NCI-H82 treated with DMSO at 0.1 percent for 48 hours (cell line): ENCODE results near the gene PAX9.
A peak's percentile ranks its signal among the peaks of the same experiment; 100 is the strongest.

Source experiments
- DNase-seq: peaks from one replicate; lab custom pipeline; 2025; ENCODE audit not compliant: unreplicated experiment; lab: John Stamatoyannopoulos, UW

PAX9 gene

DNA sequence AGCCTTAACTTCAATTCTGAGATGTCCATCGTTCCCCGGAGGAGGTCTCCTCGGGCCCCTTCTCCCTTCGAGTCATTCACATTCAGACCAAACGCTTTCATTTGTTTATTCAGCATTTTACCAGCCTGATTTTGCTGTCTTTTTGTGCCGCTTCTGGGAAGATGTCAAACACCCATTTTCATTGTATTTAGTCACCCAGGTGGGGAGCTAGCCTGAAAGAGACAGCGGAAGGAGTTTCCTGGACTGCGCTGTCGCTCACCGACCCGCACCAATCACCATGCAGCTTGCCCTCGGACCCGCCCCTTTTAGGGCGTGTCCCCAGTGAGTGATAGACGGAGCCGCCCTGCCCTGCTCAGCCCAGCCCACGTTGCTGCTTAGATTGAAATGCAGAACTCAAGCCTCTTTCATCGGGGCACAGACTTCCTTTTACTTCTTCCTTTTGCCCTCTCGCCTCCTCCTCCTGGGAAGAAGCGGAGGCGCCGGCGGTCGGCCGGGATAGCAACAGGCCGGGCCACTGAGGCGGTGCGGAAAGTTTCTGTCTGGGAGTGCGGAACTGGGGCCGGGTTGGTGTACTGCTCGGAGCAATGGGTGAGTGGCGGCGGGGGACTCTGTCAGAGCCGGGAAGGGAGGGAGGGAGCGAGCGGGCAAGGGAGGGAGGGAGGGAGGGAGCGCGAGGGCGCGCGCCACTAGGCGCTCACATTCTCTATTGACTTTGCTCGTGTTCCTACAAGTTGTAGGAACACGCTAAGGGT is at the start of gene PAX9:
Gene PAX9 (plus strand): TSS at position 355 of the 752 bp plus-strand sequence. CDS start 230 bp downstream, at position 585.
- DNase-seq: peak; percentile 2

- no peak for DNase-seq
Measured at GRCh38 chr14:36617824-36618223, 43.8 kb upstream of the PAX9 start.

- DNase-seq: no peak
Measured at GRCh38 chr14:36618641-36619040, 43.0 kb upstream of the PAX9 start.

DNA sequence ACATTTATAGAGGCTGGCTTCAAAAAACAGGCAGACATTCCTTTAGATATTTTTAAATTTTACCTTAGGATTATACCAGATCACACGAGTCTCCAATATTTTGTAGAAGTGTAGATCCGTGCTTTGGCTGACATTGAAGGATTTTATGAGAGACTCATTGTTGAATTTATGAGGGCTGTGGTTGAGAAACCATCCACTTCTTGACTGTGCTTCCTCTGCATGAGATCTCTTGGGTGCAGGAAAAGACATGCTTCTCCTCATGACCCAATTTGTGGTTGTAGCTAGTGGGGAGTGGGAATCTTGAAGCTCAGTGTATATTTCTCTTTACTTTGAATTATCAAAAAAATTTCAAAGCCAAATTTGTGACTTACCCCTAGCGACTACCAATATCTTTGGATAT is 42.5 kb upstream of the PAX9 start:
- DNase-seq: no peak

- no peak for DNase-seq
Measured at GRCh38 chr14:36619853-36620252, 41.8 kb upstream of the PAX9 start.

- DNase-seq: no peak
Measured at GRCh38 chr14:36625014-36625413, 36.6 kb upstream of the PAX9 start.

GRCh38 chr14:36625436-36625835 is 36.2 kb upstream of the PAX9 start:
- DNase-seq: no peak

DNA sequence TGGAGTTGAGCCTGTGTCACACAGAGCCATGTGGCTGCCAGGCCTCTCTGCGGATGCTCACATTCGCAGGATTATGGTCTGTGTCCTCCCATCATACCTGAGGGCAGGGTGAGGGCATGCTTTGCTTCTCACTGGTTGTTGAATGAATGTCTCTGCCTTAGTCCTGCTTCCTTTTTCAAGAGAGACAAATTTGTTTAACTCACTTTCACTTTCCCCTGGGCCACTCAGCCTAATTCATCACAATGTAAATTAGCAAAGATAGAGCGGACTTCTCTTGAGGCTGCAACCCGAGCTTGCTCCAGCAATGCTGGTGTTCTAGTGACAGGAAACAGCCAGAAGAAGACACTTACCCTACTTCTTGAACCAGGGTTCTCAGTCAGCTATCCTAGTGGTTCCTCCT is 35.5 kb upstream of the PAX9 start:
- DNase-seq: no peak

DNA sequence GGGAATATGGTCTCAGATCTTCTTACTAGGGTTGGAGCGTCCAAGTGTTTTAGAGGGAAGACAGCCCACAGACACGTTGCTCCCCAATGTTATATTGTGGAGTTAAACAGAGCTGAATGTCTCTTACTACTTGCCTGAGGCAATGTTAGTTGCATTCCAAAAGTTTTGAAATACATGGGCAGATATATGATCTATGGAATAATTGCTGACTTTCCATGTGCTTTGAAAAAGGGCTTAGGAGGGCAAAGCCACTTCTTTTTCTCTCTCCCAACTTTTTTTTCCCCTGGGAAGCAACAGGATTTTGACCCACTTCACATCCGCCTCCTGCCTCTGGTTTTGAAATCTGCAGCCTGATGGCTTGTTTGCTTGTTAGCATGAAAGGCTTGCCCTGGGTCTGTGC is 33.7 kb upstream of the PAX9 start:
- DNase-seq: no peak

- DNase-seq: no peak
Measured at GRCh38 chr14:36633580-36633979, 28.1 kb upstream of the PAX9 start.

DNA sequence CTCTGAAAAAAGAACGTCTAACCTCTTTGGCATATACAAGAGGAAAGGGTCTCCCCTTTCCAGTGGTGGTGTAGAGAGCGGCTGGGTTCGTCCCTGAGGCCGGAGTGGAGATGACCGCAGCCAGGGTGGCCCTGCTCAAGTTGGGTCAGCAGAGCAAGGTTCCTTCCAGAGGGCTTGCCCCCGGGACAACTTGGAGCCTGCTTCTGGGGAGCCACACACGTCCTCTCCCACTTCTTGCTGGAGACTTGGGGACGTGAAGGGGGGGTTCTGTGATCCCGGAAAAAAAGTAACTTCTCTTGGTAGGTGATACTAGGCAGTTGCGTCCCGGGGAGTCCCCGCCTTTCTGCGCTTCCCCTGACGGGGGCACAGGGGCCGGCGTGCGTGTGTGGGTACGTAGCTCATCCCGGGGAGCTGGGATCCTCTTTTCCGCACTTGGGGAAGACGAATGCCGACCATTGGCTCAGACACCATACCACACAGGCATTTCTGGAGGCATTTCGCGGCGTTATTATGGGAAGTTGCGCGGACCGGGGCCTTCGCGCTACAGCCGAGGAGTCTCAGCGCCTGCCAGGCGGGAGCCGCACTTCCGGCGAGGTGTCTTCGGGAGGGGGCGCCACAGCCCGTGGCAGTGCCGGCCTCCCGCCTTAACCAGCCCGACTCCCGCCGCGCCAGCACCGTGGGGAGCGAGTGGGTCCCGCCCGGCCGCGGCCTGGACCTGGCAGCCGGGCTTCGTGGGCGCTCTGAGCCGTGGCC is 14.8 kb upstream of the PAX9 start:
- no peak for DNase-seq

- no peak for DNase-seq
Measured at GRCh38 chr14:36647417-36647823, 14.2 kb upstream of the PAX9 start.

DNA sequence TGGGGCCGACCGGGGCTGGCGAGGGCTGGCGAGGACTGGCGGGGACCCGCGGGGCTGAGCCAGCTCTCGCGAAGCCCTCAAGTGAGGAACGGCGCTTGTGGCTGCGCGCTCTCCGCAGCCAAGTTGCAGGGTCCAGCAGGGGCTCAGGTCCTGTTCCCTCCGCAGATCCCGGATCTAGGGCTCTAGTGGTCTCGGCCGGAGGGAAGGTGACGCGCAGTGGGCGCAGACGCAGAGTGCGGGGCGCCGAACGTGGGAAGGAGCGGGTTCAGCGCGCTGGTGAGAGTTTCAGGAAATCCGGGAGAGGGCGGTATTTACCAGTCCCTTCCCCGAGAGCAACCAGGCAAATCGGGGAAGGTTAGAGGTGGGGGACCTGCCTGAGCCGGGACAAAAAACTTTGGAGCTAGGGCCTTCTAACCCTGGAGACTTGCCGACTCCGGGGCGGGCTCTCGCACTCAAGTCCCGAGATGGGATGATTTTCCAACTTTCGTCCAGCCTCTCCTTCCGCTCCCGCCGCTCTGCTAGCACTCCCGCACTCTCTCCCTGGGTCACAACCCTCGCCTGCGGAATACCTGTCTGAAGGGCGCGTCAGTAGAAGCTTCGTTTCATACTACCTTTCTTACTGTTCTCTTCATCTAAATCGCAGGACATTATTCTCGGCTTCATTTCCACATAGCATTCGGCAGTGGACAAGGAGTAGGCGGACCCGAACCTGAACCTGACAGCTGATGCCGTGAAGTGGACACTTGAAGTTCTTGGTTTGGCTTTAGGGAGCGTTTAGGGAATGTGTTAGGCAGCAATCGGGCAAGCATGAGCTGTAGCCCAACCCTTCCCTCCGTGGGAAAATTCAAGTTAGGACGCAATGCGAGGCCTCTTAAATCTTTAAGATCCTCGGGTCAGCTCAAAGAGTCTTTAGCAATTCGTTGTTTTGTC is 13.6 kb upstream of the PAX9 start:
- no peak for DNase-seq

DNA sequence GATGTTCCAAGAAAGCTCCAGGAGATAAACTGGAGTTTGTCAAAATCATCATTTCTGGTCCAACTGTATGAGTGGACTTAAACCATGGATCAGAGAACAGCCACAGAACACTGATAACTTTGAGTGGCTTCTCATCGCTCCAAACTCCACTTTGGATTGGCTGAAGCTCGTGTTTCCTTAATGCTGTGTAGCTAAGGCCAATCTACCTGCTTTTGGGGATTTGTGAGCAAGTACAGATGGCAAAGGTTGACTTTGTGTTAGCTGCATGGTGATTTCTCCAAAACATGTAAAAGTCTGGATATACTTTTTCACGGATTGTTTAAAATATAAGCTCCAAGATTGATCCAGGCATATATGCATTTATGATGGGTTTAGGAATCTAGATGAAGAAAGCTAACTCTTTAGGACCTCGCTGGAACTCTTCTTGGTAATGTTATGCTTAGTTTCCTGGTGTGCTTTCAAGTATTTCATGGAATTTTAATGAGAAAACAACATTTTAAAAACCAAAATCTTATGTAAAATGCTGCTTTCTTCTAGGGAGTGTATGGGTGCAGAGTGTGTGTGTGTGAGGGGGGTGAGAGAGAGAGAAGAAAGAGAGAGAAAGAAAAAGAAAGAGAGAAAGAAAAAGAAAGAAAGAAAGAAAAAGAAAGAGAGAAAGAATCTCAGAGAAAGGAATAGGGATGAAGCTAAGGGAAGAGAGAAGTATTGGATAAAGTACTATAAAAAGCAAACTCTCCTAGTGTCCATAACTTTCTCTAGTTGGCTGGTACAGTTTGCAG is 11.6 kb upstream of the PAX9 start:
- DNase-seq: no peak

GRCh38 chr14:36652542-36653201 is 9.0 kb upstream of the PAX9 start:
- no peak for DNase-seq

- DNase-seq: no peak
Measured at GRCh38 chr14:36653413-36653812, 8.2 kb upstream of the PAX9 start.

DNA sequence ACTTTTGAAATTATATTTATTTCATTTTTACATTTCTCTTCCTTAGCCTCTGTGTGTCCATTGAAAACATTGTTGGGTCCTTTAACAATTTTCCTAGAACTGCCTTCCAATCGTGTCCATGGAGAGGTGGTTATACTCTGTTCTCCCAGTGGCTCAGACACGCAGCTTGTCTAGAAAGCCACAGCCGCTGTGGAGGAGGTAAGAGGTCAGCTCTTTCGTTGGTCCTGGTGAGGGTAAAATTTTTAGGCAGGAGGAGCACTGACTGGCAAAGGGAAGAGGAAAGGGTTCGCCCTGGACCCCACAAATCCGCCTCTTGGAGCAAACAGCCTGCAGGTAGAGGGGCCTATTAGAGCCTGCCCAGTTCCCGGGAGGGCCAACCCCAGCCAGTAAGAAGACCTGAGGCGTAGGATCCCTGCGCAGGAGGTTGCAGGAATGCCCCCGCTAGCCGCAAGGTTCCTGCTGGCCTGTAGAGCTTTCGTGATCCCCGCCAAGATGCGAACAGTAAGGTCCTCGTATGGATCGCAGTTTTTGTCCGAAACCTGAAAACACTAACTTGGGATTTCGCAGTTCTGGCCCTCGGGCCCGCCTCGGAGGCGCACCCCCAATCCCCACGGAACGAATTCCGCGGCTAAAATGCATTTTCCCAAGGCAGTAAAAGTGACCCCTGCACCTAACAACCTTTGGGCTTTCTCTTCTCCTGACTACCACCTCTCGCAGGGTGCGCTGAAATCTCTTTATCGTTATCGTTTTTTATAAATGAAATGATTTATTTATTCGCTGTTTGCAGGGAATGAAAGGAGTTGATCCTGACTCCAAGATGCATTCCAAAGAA is 7.5 kb upstream of the PAX9 start:
- DNase-seq: no peak

DNA sequence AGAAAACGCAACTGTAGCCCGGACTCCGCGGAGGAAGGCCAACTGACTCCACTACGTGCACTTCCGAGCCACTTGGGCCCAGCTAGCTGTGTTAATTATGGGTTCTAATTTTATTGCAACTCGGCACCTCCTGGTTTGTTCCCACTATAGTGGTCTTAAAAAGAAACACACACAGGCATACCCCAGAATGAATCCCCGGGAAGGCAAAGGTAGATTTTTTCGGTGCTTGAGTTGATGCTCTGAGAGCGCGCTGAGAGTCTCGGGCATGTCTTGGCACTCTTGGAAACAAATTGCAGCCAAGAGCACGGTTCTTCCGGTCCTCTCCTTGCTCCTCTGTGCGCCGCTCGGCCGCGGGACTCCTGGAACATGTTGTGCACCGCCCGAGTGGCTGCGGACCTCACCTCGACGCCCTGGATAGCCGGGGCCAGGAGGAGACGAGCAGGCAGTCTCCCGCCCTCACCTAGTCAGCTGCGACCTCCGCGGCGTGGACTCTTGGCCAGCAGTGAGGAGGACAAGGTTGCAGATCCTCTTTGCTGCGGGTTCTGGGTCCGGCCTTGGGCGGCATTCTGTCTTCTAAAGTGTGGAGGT is 6.8 kb upstream of the PAX9 start:
- no peak for DNase-seq

GRCh38 chr14:36655571-36655962 is 6.1 kb upstream of the PAX9 start:
- no peak for DNase-seq
